ENCODE measurements around the gene TTC1. TPM values are rescaled to one million over a fixed set of nuclear protein-coding genes. Genes with fewer than 3 reads are reported as not detected.
A peak's percentile ranks its signal among the peaks of the same experiment; 100 is the strongest.

Gene TTC1
- total RNA-seq, 4 donors from 2014 or later: 39.3 to 62.9 (median 58.9) TPM

DNA sequence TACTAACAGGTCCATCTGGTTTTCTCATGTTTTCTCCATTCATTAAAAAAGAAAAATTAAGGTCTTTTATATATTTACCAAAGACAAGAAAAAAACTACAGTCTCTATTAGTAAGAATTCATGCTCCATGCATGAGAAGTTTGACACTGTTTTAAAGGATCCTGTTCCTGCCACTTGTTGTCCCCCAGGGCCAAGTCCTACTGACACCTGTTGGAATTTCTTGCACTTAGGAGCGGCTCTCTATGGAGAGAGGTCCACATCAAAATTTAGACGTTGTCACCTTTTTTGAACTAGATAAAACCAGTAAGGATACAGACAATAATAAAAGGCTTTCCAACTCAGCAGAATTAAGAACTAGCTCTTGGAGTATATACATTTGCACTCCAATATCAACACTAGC, 68.1 kb downstream of the TTC1 start:
- H3K27ac ChIP-seq: no peak overlapping the region
- no peak for ATAC-seq

DNA sequence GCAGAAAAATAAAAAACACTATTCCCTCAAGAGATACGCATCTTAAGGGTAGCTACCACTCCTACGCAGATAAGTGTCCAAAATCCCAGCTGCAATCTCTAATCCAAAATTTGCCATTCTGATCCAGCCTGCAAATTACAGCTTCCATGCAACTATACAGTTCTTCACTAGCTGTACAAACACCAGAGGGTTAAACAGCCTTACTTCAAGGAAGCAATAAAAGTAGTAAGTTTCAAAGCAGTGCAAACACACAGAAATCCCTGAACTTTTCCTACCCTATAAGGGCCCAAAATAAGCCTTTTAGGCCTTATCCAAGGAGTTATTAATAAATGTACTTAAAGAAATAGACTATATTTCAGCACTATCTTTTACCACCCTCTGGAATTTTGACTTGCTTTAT, 70.8 kb downstream of the TTC1 start:
- Histone ChIP-seq H3K9me3 (no peaks in the 10 kb centered on the region), H3K27ac (no peak overlapping the region), H3K27me3 (no peaks in the 10 kb centered on the region), H3K4me3 (no peak overlapping the region), H3K36me3 (peaks cover 0 to 16% of the 10 kb centered on the region in 2 donors), H3K4me1 (peaks cover 2 to 31% (median 3%) of the 10 kb centered on the region in 3 donors)
- TF ChIP-seq, protein P1, sequence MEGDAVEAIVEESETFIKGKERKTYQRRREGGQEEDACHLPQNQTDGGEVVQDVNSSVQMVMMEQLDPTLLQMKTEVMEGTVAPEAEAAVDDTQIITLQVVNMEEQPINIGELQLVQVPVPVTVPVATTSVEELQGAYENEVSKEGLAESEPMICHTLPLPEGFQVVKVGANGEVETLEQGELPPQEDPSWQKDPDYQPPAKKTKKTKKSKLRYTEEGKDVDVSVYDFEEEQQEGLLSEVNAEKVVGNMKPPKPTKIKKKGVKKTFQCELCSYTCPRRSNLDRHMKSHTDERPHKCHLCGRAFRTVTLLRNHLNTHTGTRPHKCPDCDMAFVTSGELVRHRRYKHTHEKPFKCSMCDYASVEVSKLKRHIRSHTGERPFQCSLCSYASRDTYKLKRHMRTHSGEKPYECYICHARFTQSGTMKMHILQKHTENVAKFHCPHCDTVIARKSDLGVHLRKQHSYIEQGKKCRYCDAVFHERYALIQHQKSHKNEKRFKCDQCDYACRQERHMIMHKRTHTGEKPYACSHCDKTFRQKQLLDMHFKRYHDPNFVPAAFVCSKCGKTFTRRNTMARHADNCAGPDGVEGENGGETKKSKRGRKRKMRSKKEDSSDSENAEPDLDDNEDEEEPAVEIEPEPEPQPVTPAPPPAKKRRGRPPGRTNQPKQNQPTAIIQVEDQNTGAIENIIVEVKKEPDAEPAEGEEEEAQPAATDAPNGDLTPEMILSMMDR (IDR thresholded peaks at IDR 0.05): no peak
- ATAC-seq: no peak
- WGBS, 2 donors (ENCODE audit: low coverage in 1 of 2): 55 to 79% methylated on average over 2 of the region's 2 CpGs

More for the DNA sequence above, 68.1 kb downstream of the TTC1 start:
- TF ChIP-seq, protein P1 (IDR thresholded peaks at IDR 0.05): no peak
- no peak for TF ChIP-seq EP300 (IDR thresholded peaks at IDR 0.05)
- no peak for TF ChIP-seq POLR2A (IDR thresholded peaks at IDR 0.05)
- no peak for TF ChIP-seq POLR2AphosphoS5 (IDR thresholded peaks at IDR 0.05)
- Histone ChIP-seq H3K36me3 (peaks cover 0 to 24% of the 10 kb centered on the region in 2 donors), H3K4me1 (peaks cover 0 to 19% (median 0%) of the 10 kb centered on the region in 3 donors), H3K9me3 (no peaks in the 10 kb centered on the region), H3K4me3 (no peak overlapping the region), H3K27me3 (no peaks in the 10 kb centered on the region)
- 90 to 94% methylated on average over 2 of the region's 2 CpGs for WGBS, 2 donors (ENCODE audit: low coverage in 1 of 2)

DNA sequence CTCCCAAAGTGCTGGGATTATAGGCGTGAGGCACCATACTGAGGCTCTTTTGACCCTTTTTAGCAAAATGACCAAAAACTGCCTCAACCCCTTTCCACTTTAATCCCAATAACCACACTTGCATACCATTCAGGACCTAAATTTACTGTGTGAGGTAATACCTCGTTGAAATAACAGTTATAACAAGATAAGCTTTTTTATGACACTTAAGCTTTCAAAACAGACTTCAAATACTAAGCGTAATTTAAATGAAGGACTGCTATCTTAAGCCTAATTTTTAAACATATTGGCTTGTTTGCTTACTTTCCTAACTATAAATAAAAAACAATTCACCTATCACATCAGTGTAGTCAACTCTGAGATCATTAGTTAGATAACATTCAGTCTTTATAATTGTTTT, 72.6 kb downstream of the TTC1 start:
- no peak for ATAC-seq
- Histone ChIP-seq H3K27me3 (no peaks in the 10 kb centered on the region), H3K36me3 (peaks cover 0 to 10% of the 10 kb centered on the region in 2 donors), H3K27ac (no peak overlapping the region), H3K9me3 (no peaks in the 10 kb centered on the region), H3K4me1 (peaks cover 2 to 31% (median 3%) of the 10 kb centered on the region in 3 donors), H3K4me3 (no peak overlapping the region)
- 74 to 85% methylated on average over 3 of the region's 3 CpGs for WGBS, 2 donors (ENCODE audit: low coverage in 1 of 2)
- no peak for TF ChIP-seq EP300 (IDR thresholded peaks at IDR 0.05)
- TF ChIP-seq POLR2A (IDR thresholded peaks at IDR 0.05): no peak
- TF ChIP-seq, protein P1 (IDR thresholded peaks at IDR 0.05): no peak
- TF ChIP-seq POLR2AphosphoS5 (IDR thresholded peaks at IDR 0.05): no peak

DNA sequence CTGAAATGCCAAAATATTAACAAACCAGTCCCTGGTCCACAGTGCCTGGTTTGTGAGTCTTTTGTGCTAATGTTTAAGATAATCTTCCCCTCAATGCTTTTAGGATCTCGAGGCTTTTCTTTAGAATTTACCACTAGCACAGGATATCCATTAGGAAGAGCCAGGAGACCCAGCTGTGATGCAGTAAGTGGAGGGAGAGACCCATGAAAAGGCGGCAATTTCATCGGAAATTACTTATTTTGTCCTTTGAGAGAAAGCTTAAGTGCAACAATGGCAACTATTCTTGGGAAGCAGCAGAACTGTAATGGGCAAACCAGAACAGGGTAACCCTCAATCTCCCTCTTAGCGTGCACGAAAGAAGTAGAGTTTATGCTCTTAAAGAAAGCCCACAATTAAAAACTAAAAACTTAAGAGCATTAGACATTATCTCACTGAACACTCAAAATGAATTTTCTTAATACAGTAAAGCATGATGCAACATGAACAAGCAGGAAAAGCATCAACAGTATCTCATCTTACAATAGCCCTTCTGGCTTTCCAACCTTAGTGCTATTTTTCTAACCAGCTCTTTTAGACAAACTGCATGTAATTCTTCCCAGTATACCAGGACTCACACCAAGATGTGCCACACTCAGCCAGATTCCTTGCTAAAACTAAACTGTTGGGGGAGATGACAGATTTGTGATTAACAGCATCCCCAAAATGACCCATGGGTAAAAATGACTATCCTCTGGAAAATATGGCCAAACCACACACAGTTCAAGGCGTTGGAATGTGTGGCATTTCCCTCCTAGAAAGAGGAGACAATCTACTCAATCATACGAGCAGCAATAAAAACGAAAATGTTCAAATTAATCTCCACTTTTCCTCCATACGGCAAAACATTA, 73.9 kb downstream of the TTC1 start:
- no peaks in the 10 kb centered on the region for H3K9me3 ChIP-seq
- no peak for ATAC-seq
- no peaks in the 10 kb centered on the region for H3K27me3 ChIP-seq
- 53 to 54% methylated on average over 8 to 9 of the region's 9 CpGs for WGBS, 2 donors (ENCODE audit: low coverage in 1 of 2)
- H3K4me3 ChIP-seq: no peak overlapping the region
- TF ChIP-seq EP300 (IDR thresholded peaks at IDR 0.05): no peak
- no peak for TF ChIP-seq POLR2AphosphoS5 (IDR thresholded peaks at IDR 0.05)
- TF ChIP-seq, protein P1 (IDR thresholded peaks at IDR 0.05): no peak
- no peak for TF ChIP-seq POLR2A (IDR thresholded peaks at IDR 0.05)
- H3K4me1 ChIP-seq: peaks cover 2 to 31% (median 3%) of the 10 kb centered on the region in 3 donors
- peak overlapping the region in 3 of 4 donors; percentile 11 to 52 (median 50) for H3K27ac ChIP-seq
- H3K36me3 ChIP-seq: peaks cover 0 to under 1% of the 10 kb centered on the region in 2 donors

DNA sequence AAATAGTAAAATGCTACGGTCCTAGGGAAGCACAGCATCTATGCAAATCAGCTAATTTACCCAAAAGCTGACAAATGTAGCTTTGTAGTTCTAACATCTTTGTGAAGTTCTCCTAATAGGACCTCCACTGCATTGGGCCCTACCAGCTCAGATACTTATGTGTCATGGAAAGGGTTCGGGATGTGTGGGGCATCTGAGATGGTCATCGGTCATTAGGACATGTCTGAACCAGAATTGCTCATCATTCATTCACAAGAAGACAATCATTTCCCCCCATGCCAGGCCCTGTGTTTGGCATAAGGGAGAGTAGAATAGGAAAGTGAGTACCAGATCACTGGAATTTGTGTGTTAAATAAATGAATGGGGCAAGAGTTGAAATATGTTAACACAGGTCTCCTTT, 74.6 kb downstream of the TTC1 start:
- H3K4me3 ChIP-seq: no peak overlapping the region
- no peaks in the 10 kb centered on the region for H3K9me3 ChIP-seq
- ATAC-seq: no peak
- WGBS, 2 donors (ENCODE audit: low coverage in 1 of 2): 35 to 70% methylated on average over 2 to 3 of the region's 3 CpGs
- H3K27me3 ChIP-seq: no peaks in the 10 kb centered on the region
- H3K27ac ChIP-seq: peak overlapping the region in 3 of 4 donors; percentile 11 to 52 (median 50)
- H3K4me1 ChIP-seq: peaks cover 2 to 31% (median 3%) of the 10 kb centered on the region in 3 donors
- TF ChIP-seq, protein P1 (IDR thresholded peaks at IDR 0.05): no peak
- no peak for TF ChIP-seq POLR2A (IDR thresholded peaks at IDR 0.05)
- no peak for TF ChIP-seq EP300 (IDR thresholded peaks at IDR 0.05)
- TF ChIP-seq POLR2AphosphoS5 (IDR thresholded peaks at IDR 0.05): no peak
- no peaks in the 10 kb centered on the region for H3K36me3 ChIP-seq

Measured in gastroesophageal sphincter (tissue), 4 donors.